PC-9 (cell line): Measurements from ENCODE around the gene EPHA4. TPM values are rescaled to one million over a fixed set of nuclear protein-coding genes. Genes with fewer than 3 reads are reported as not detected.

Source experiments
- BruUV-seq: library from RNA; stranded (reverse); fragments of 400-500 nt; replicated peaks from 2 replicates; lab custom pipeline; 2021; lab: Mats Ljungman, UMichigan
- CTCF ChIA-PET: fragments of 300-600 bp; sonication (Branson Sonifier 250); formaldehyde crosslinking; loops from one replicate; lab custom pipeline; 2022; ENCODE audit warnings: antibody characterized with exemption; lab: Charles Lee
- POLR2A ChIA-PET: fragments of 300-600 bp; sonication (Branson Sonifier 250); formaldehyde crosslinking; loops from one replicate; lab custom pipeline; 2022; ENCODE audit warnings: antibody characterized with exemption; ENCODE audit not compliant: unreplicated experiment; lab: Charles Lee
- DNase-seq, 2 experiments: peaks; one replicate each; pipeline versions ENCODE4 v3.0.0 to v3.0.0-alpha.2; 2015 to 2022; ENCODE audit warnings: mixed read lengths in 1 of 2
- H2AFZ ChIP-seq: fragments of 200-600 bp; sonication (generic); 2 replicates; pipeline ENCODE4 v1.8.1; 2017; ENCODE audit warnings: antibody characterized with exemption
- H3F3A ChIP-seq: fragments of 200-600 bp; sonication (generic); 2 replicates; pipeline ENCODE4 v1.8.1; 2017; ENCODE audit warnings: antibody characterized with exemption, mild to moderate bottlenecking, low read depth; ENCODE audit not compliant: insufficient read depth
- H3K27ac ChIP-seq: fragments of 200-600 bp; sonication (generic); 2 replicates; pipeline ENCODE4 v1.6.1; 2016; ENCODE audit warnings: mixed run types
- H3K27me3 ChIP-seq: fragments of 200-600 bp; sonication (generic); 2 replicates; pipeline ENCODE4 v1.6.1; 2016; ENCODE audit warnings: low read depth, mixed run types; ENCODE audit not compliant: insufficient read depth
- H3K36me3 ChIP-seq: fragments of 200-600 bp; sonication (generic); 2 replicates; pipeline ENCODE4 v1.6.1; 2016; ENCODE audit warnings: low read depth, mixed run types
- H3K4me1 ChIP-seq: fragments of 200-600 bp; sonication (generic); replicated peaks from 2 replicates; pipeline ENCODE4 v1.6.1; 2016; ENCODE audit warnings: mixed run types; ENCODE audit not compliant: insufficient read depth
- H3K4me2 ChIP-seq: fragments of 200-600 bp; sonication (generic); 2 replicates; pipeline ENCODE4 v1.6.1; 2017; ENCODE audit warnings: mixed run types
- H3K4me3 ChIP-seq: fragments of 200-600 bp; sonication (generic); 2 replicates; pipeline ENCODE4 v1.6.1; 2016; ENCODE audit warnings: mixed run types
- H3K79me2 ChIP-seq: fragments of 200-600 bp; sonication (generic); 2 replicates; pipeline ENCODE4 v1.6.1; 2017; ENCODE audit warnings: low read depth, mixed run types
- H3K9me2 ChIP-seq: fragments of 200-600 bp; sonication (generic); 2 replicates; pipeline ENCODE4 v1.8.1; 2017; ENCODE audit warnings: mild to moderate bottlenecking; ENCODE audit not compliant: insufficient read depth
- H3K9me3 ChIP-seq: fragments of 200-600 bp; sonication (generic); 2 replicates; pipeline ENCODE4 v1.8.1; 2016; ENCODE audit warnings: low read depth; ENCODE audit not compliant: insufficient read depth
- H4K20me1 ChIP-seq: fragments of 200-600 bp; sonication (generic); 2 replicates; pipeline ENCODE4 v1.8.1; 2017; ENCODE audit not compliant: insufficient read depth
- EZH2 ChIP-seq: fragments of 200-600 bp; sonication (generic); IDR thresholded peaks from 2 replicates; pipeline ENCODE4 v1.8.0; 2017; ENCODE audit warnings: antibody characterized with exemption, low read depth
- intact Hi-C: fragments of 100-400 bp; cut with micrococcal nuclease; formaldehyde crosslinking; loops from one replicate; pipeline ENCODE4 v1.10.0; 2022; ENCODE audit not compliant: unreplicated experiment
- total RNA-seq: library from RNA; stranded (reverse); gene quantifications from 2 replicates; pipeline ENCODE4 v1.2.3, GENCODE V29; 2021
- TF ChIP-seq, protein P1 (sequence below): fragments of 200-600 bp; sonication (generic); conservative IDR thresholded peaks from 2 replicates; pipeline ENCODE4 v1.6.1; 2017; ENCODE audit warnings: mixed run types, antibody characterized with exemption, mild to moderate bottlenecking, moderate library complexity

Gene EPHA4
- total RNA-seq, 1 experiment from 2014 or later = 10.6 TPM

DNA sequence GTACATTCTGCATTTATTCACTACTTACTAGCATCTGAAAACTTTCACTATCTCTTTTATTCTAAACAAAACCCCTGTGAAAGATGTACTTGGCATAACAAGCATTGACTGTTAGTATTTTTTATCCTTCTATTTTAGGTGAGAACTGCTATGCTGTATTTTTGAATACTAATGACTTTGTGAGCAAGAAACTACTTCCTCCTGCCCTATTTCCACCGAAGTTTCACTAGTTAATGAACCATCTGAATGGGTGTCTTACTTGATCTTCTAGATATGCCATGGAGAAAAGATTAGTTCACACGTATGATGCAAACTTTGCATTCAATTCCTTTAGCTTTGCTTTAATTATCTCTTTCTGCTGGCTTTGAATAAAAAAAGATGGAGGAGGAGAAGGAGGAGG is 68.1 kb downstream of the EPHA4 start:
- TF ChIP-seq EZH2 = no peak
- TF ChIP-seq, protein P1, sequence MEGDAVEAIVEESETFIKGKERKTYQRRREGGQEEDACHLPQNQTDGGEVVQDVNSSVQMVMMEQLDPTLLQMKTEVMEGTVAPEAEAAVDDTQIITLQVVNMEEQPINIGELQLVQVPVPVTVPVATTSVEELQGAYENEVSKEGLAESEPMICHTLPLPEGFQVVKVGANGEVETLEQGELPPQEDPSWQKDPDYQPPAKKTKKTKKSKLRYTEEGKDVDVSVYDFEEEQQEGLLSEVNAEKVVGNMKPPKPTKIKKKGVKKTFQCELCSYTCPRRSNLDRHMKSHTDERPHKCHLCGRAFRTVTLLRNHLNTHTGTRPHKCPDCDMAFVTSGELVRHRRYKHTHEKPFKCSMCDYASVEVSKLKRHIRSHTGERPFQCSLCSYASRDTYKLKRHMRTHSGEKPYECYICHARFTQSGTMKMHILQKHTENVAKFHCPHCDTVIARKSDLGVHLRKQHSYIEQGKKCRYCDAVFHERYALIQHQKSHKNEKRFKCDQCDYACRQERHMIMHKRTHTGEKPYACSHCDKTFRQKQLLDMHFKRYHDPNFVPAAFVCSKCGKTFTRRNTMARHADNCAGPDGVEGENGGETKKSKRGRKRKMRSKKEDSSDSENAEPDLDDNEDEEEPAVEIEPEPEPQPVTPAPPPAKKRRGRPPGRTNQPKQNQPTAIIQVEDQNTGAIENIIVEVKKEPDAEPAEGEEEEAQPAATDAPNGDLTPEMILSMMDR = no peak
- Histone ChIP-seq H4K20me1 (no peaks in the 10 kb centered on the region), H3K4me1 (peaks cover 17% of the 10 kb centered on the region), H3K36me3 (no peaks in the 10 kb centered on the region), H3K9me3 (0 out of 2 replicates have a peak, but pooled peaks cover 3% of the 10 kb centered on the region), H3F3A (peaks cover 7% of the 10 kb centered on the region; the same call in 1 of the 2 replicates), H3K9me2 (no peaks in the 10 kb centered on the region), H3K27me3 (no peaks in the 10 kb centered on the region), H2AFZ (no peak overlapping the region), H3K4me2 (no peak overlapping the region), H3K4me3 (no peak overlapping the region), H3K79me2 (no peaks in the 10 kb centered on the region), H3K27ac (no peak overlapping the region)
- intact Hi-C loops = no loop called here
- CTCF ChIA-PET = no interaction called here
- no peak for DNase-seq
- no TSS peak for BruUV-seq
- POLR2A ChIA-PET = no interaction called here

DNA sequence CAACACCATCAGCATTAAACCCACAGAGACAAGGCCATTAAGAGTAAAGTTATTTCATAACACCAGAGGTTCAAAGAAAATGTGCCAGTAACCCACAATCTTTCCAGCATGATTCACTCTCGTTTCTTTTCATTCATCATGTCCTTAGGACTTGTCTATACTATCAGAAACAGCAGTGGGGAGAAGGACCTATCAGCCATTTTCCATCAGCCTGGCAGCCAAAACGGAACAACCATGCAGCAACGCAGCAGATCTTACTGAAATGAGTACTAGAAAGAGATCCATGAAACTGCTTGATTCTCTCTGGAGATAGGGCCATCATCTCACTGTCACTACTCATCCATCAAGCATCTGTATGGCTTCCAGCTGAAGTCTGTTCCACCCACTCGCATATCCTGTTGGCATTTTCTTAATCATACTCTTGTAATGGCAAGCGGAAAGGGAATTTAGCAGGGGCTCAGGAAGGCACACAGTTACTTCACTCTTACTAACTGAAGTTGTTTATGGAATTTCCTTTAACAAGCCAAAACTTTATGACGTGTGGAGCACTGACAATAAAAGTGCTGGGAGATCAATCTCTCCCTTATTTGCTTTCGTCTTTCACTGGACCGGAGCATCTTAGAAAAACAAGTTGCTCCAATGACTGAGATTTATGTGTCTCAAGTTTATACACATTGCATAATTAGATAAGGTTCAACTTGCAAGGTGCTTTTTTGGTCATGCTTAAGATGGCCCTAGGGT is 69.7 kb downstream of the EPHA4 start:
- peaks cover 7% of the 10 kb centered on the region; the same call in 1 of the 2 replicates for H3F3A ChIP-seq
- no peak overlapping the region for H3K4me3 ChIP-seq
- TF ChIP-seq EZH2 = no peak
- TF ChIP-seq, protein P1 = no peak
- no peaks in the 10 kb centered on the region for H3K79me2 ChIP-seq
- DNase-seq = no peak
- peak overlapping the region; percentile 12; the same call in 1 of the 2 replicates for H3K27ac ChIP-seq
- POLR2A ChIA-PET = no interaction called here
- H2AFZ ChIP-seq = no peak overlapping the region
- H3K9me3 ChIP-seq = 0 out of 2 replicates have a peak, but pooled peaks cover 3% of the 10 kb centered on the region
- H3K4me1 ChIP-seq = peaks cover 17% of the 10 kb centered on the region
- CTCF ChIA-PET = no interaction called here
- BruUV-seq = no TSS peak
- peak overlapping the region; percentile 49; the same call in 1 of the 2 replicates for H3K4me2 ChIP-seq
- H3K36me3 ChIP-seq = no peaks in the 10 kb centered on the region
- intact Hi-C loops = no loop called here
- no peaks in the 10 kb centered on the region for H4K20me1 ChIP-seq
- H3K9me2 ChIP-seq = no peaks in the 10 kb centered on the region
- no peaks in the 10 kb centered on the region for H3K27me3 ChIP-seq

DNA sequence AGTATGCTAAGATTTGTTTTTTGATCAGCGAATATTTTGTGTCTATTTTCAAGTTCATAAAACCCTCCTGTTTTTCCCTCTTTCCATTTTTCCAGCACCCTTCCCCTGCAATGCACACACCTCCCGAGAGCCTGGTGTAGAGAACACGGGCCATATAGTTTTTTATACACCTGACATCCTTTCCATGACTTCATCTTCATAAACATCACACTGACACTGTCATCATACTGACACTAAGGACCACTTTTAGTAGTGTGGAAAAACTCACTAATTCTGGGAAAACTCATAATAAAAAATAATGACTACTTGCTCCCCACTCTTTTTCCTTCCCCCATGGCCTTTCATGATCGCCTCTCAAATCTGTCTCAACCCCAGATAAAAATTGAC is 70.2 kb downstream of the EPHA4 start:
- no peaks in the 10 kb centered on the region for H3K9me2 ChIP-seq
- no peaks in the 10 kb centered on the region for H3K79me2 ChIP-seq
- H4K20me1 ChIP-seq = no peaks in the 10 kb centered on the region
- TF ChIP-seq EZH2 = no peak
- TF ChIP-seq, protein P1 = no peak
- peak overlapping the region; percentile 19; the same call in 1 of the 2 replicates for H2AFZ ChIP-seq
- no peak for DNase-seq
- H3K36me3 ChIP-seq = no peaks in the 10 kb centered on the region
- intact Hi-C loops = no loop called here
- no TSS peak for BruUV-seq
- H3F3A ChIP-seq = peaks cover 7% of the 10 kb centered on the region; the same call in 1 of the 2 replicates
- 0 out of 2 replicates have a peak, but pooled peaks cover 3% of the 10 kb centered on the region for H3K9me3 ChIP-seq
- ChIA-PET CTCF (no interaction called here), POLR2A (interaction anchor here (0.7 kb wide), 1 partner anchor 58 kb away, joined by 8 read pairs; no protein-coding TSS in a partner anchor)
- H3K4me3 ChIP-seq = 0 out of 2 replicates have a peak overlapping the region, but pooled peaks have one; percentile 4
- H3K4me1 ChIP-seq = peaks cover 17% of the 10 kb centered on the region
- peak overlapping the region; percentile 12; the same call in 1 of the 2 replicates for H3K27ac ChIP-seq
- no peaks in the 10 kb centered on the region for H3K27me3 ChIP-seq
- H3K4me2 ChIP-seq = peak overlapping the region; percentile 49
